ENCODE data around the gene RGS7BP.

RGS7BP gene

GRCh38 chr5:64644831-64645230, 139.0 kb downstream of the RGS7BP start:
- H3K4me3 ChIP-seq (ENCODE audit: low read length), result no peak overlapping the region
- no peak overlapping the region for H3K9ac ChIP-seq (ENCODE audit: low read length)
- no peaks in the 10 kb centered on the region for H4K20me1 ChIP-seq (ENCODE audit: insufficient read depth, low read length)
- no peaks in the 10 kb centered on the region for H3K4me1 ChIP-seq (ENCODE audit: low read length)
- H3K4me2 ChIP-seq (ENCODE audit: low read length), result no peak overlapping the region
- H3K79me2 ChIP-seq (ENCODE audit: low read length), result no peaks in the 10 kb centered on the region
- TF ChIP-seq, protein P1, sequence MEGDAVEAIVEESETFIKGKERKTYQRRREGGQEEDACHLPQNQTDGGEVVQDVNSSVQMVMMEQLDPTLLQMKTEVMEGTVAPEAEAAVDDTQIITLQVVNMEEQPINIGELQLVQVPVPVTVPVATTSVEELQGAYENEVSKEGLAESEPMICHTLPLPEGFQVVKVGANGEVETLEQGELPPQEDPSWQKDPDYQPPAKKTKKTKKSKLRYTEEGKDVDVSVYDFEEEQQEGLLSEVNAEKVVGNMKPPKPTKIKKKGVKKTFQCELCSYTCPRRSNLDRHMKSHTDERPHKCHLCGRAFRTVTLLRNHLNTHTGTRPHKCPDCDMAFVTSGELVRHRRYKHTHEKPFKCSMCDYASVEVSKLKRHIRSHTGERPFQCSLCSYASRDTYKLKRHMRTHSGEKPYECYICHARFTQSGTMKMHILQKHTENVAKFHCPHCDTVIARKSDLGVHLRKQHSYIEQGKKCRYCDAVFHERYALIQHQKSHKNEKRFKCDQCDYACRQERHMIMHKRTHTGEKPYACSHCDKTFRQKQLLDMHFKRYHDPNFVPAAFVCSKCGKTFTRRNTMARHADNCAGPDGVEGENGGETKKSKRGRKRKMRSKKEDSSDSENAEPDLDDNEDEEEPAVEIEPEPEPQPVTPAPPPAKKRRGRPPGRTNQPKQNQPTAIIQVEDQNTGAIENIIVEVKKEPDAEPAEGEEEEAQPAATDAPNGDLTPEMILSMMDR (IDR thresholded peaks at IDR 0.05; ENCODE audit: low read depth, low read length), result no peak
- TF ChIP-seq EZH2phosphoT487 (IDR thresholded peaks at IDR 0.05; ENCODE audit: low read depth), result no peak
- H3K36me3 ChIP-seq (replicated peaks; ENCODE audit: low read depth, low read length), result no peaks in the 10 kb centered on the region
- H3K27ac ChIP-seq (ENCODE audit: low read length), result no peak overlapping the region
- H2AFZ ChIP-seq (ENCODE audit: low read depth, low read length), result no peak overlapping the region
- no peaks in the 10 kb centered on the region for H3K9me3 ChIP-seq (ENCODE audit: insufficient read depth, low read length)
- H3K27me3 ChIP-seq (ENCODE audit: low read depth, low read length), result no peaks in the 10 kb centered on the region

- Histone ChIP-seq H4K20me1 (ENCODE audit: insufficient read depth, low read length) (no peaks in the 10 kb centered on the region), H3K4me2 (ENCODE audit: low read length) (no peak overlapping the region), H3K27ac (ENCODE audit: low read length) (no peak overlapping the region), H2AFZ (ENCODE audit: low read depth, low read length) (no peak overlapping the region), H3K27me3 (ENCODE audit: low read depth, low read length) (no peaks in the 10 kb centered on the region), H3K9me3 (ENCODE audit: insufficient read depth, low read length) (no peaks in the 10 kb centered on the region), H3K9ac (ENCODE audit: low read length) (no peak overlapping the region), H3K4me3 (ENCODE audit: low read length) (no peak overlapping the region), H3K79me2 (ENCODE audit: low read length) (no peaks in the 10 kb centered on the region), H3K36me3 (replicated peaks; ENCODE audit: low read depth, low read length) (no peaks in the 10 kb centered on the region), H3K4me1 (ENCODE audit: low read length) (no peaks in the 10 kb centered on the region)
- TF ChIP-seq, protein P1 (IDR thresholded peaks at IDR 0.05; ENCODE audit: low read depth, low read length), result no peak
- no peak for TF ChIP-seq EZH2phosphoT487 (IDR thresholded peaks at IDR 0.05; ENCODE audit: low read depth)
Observed at GRCh38 chr5:64646169-64646568, 140.4 kb downstream of the RGS7BP start.

DNA sequence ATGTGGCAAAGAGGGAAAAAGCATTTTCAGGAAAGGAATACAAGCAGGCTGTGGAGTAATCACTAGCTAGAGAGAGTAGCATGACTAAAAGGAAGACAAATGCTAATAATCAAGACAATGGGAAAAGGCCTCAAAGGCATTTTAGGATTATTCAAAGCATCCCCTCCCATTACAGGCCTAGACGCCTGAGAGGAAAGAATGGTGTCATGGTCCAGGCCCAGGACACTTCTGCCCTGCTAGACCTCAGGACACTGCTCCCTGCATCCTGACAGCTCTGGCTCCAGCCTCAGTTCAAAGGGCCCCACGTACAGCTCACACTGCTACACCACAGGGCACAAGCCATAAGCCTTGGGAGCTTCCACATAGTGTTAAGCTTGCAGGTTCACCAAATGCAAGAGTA, 143.7 kb downstream of the RGS7BP start:
- Histone ChIP-seq H3K27ac (ENCODE audit: low read length) (no peak overlapping the region), H3K4me2 (ENCODE audit: low read length) (no peak overlapping the region), H3K79me2 (ENCODE audit: low read length) (no peaks in the 10 kb centered on the region), H3K36me3 (replicated peaks; ENCODE audit: low read depth, low read length) (no peaks in the 10 kb centered on the region), H3K4me1 (ENCODE audit: low read length) (no peaks in the 10 kb centered on the region), H2AFZ (ENCODE audit: low read depth, low read length) (no peak overlapping the region), H4K20me1 (ENCODE audit: insufficient read depth, low read length) (no peaks in the 10 kb centered on the region), H3K4me3 (ENCODE audit: low read length) (no peak overlapping the region), H3K27me3 (ENCODE audit: low read depth, low read length) (no peaks in the 10 kb centered on the region), H3K9me3 (ENCODE audit: insufficient read depth, low read length) (no peaks in the 10 kb centered on the region), H3K9ac (ENCODE audit: low read length) (no peak overlapping the region)
- TF ChIP-seq EZH2phosphoT487 (IDR thresholded peaks at IDR 0.05; ENCODE audit: low read depth), result no peak
- TF ChIP-seq, protein P1 (IDR thresholded peaks at IDR 0.05; ENCODE audit: low read depth, low read length), result no peak

- Histone ChIP-seq H3K36me3 (replicated peaks; ENCODE audit: low read depth, low read length) (no peaks in the 10 kb centered on the region), H2AFZ (ENCODE audit: low read depth, low read length) (no peak overlapping the region), H3K27me3 (ENCODE audit: low read depth, low read length) (no peaks in the 10 kb centered on the region), H3K4me1 (ENCODE audit: low read length) (no peaks in the 10 kb centered on the region), H4K20me1 (ENCODE audit: insufficient read depth, low read length) (no peaks in the 10 kb centered on the region), H3K4me2 (ENCODE audit: low read length) (no peak overlapping the region), H3K27ac (ENCODE audit: low read length) (no peak overlapping the region), H3K4me3 (ENCODE audit: low read length) (no peak overlapping the region), H3K79me2 (ENCODE audit: low read length) (no peaks in the 10 kb centered on the region), H3K9me3 (ENCODE audit: insufficient read depth, low read length) (no peaks in the 10 kb centered on the region), H3K9ac (ENCODE audit: low read length) (no peak overlapping the region)
- TF ChIP-seq, protein P1 (IDR thresholded peaks at IDR 0.05; ENCODE audit: low read depth, low read length), result no peak
- TF ChIP-seq EZH2phosphoT487 (IDR thresholded peaks at IDR 0.05; ENCODE audit: low read depth), result no peak
Observed at GRCh38 chr5:64653766-64654560, 148.1 kb downstream of the RGS7BP start.

Measured in OCI-LY3 (cell line).